D721Med (cell line): ENCODE data around the gene MYH15.

Source experiments
- DNase-seq: peaks from one replicate; pipeline ENCODE4 v3.0.0; 2011; ENCODE audit warnings: low spot score; ENCODE audit not compliant: insufficient read length
- FAIRE-seq: peaks from 2 replicates; lab custom pipeline; 2011; peaks lifted over from hg19 to GRCh38; lab: Jason Lieb, UNC
- TF ChIP-seq, protein P1 (sequence below): IDR thresholded peaks from 2 replicates; pipeline ENCODE4 v1.5.1; 2012; ENCODE audit warnings: mild to moderate bottlenecking, control low read depth; ENCODE audit not compliant: insufficient read depth; ENCODE audit errors: missing control alignments

MYH15 gene

GRCh38 chr3:108433928-108434327 lies 76.5 kb downstream of the MYH15 start:
- DNase-seq: no peak
- no peak for FAIRE-seq
- TF ChIP-seq, protein P1, sequence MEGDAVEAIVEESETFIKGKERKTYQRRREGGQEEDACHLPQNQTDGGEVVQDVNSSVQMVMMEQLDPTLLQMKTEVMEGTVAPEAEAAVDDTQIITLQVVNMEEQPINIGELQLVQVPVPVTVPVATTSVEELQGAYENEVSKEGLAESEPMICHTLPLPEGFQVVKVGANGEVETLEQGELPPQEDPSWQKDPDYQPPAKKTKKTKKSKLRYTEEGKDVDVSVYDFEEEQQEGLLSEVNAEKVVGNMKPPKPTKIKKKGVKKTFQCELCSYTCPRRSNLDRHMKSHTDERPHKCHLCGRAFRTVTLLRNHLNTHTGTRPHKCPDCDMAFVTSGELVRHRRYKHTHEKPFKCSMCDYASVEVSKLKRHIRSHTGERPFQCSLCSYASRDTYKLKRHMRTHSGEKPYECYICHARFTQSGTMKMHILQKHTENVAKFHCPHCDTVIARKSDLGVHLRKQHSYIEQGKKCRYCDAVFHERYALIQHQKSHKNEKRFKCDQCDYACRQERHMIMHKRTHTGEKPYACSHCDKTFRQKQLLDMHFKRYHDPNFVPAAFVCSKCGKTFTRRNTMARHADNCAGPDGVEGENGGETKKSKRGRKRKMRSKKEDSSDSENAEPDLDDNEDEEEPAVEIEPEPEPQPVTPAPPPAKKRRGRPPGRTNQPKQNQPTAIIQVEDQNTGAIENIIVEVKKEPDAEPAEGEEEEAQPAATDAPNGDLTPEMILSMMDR: no peak

GRCh38 chr3:108432431-108432830 lies 78.0 kb downstream of the MYH15 start:
- TF ChIP-seq, protein P1: no peak
- FAIRE-seq: no peak
- no peak for DNase-seq

GRCh38 chr3:108430540-108430939 lies 79.9 kb downstream of the MYH15 start:
- TF ChIP-seq, protein P1: no peak
- DNase-seq: no peak
- no peak for FAIRE-seq

DNA sequence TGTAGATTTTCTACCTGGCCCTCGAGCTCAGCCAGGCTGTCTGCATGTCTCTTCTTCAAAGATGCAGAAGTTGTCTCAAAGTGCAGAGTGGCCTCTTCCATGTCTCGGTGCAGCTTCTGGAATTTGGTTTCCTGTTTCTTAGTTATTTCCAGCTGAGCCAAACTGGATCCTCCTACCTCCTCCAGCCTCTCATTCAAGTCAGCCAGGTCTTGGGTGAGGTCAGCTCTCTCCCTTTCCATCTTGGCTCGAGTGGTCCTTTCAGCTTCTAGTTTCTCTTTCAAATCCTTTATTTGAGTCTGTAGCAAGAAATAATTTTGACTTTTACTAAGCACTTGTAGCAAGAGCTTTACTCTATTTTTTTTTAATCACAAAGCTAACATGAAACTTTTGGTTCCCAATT lies 81.8 kb downstream of the MYH15 start:
- TF ChIP-seq, protein P1: no peak
- DNase-seq (no peak), FAIRE-seq (no peak)

- TF ChIP-seq, protein P1: no peak
- DNase-seq (no peak), FAIRE-seq (no peak)
Measured at GRCh38 chr3:108420926-108421325, 89.5 kb downstream of the MYH15 start.

DNA sequence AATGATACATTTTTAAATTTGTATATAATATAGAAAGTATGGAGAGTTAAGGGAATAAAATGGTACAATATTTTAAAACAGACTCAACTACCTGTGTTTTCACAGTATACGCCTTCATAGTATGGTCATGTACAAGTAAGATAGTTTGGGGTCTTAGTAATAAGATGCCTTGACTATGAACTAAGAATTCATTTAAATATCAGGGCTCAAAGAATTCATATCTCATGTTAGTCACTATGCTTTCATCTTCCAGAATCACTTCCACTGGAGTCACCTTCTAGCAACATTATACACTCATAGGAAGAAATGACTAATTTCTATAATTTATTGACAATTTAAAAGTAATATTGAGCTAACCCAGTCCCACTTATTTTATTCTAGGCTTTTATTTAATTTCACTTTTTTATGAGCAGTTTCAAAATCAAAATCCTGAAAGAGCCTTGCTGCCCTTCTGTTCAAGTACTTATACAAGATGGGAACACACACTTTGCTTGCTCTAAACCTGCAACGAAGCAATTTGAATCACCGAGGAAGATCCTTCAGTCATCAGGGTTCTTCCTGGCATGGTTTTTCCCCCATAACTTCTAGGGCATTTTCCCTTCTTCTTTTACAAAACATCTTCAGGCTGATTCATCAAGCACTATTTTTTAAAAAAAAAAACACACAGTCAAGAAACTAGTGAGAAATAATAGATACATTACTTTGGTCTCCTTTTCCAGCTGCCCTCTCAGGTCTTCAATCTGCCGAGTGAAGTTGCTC lies 94.1 kb downstream of the MYH15 start:
- no peak for DNase-seq
- FAIRE-seq: no peak
- TF ChIP-seq, protein P1: no peak

GRCh38 chr3:108415661-108416060 lies 94.7 kb downstream of the MYH15 start:
- FAIRE-seq (no peak), DNase-seq (no peak)
- TF ChIP-seq, protein P1: no peak
